GM18867 (cell line): ENCODE results near the gene CYB561.

Experiments
- ATAC-seq: cut with Tn5 transposase; IDR thresholded peaks from one replicate; pipeline ENCODE4 v1.9.1; 2021; ENCODE audit warnings: mild to moderate bottlenecking, moderate library complexity; ENCODE audit not compliant: unreplicated experiment

CYB561 gene

GRCh38 chr17:63436523-63437110 lies 9.5 kb downstream of the CYB561 start:
- ATAC-seq, result no peak

GRCh38 chr17:63435681-63436522 lies 10.2 kb downstream of the CYB561 start:
- ATAC-seq, result no peak

GRCh38 chr17:63434951-63435571 lies 11.0 kb downstream of the CYB561 start:
- ATAC-seq, result no peak

GRCh38 chr17:63433746-63434591 lies 12.1 kb downstream of the CYB561 start:
- ATAC-seq, result no peak

GRCh38 chr17:63431939-63432804 lies 13.9 kb downstream of the CYB561 start:
- ATAC-seq, result no peak

GRCh38 chr17:63431618-63431938 lies 14.5 kb downstream of the CYB561 start:
- ATAC-seq, result no peak

GRCh38 chr17:63430223-63430622 lies 15.9 kb downstream of the CYB561 start:
- no peak for ATAC-seq

GRCh38 chr17:63429766-63430165 lies 16.3 kb downstream of the CYB561 start:
- ATAC-seq, result no peak

- no peak for ATAC-seq
These were observed 19.2 kb downstream of the CYB561 start for GRCh38 chr17:63426917-63427308.

GRCh38 chr17:63426041-63426916 lies 19.8 kb downstream of the CYB561 start:
- no peak for ATAC-seq

GRCh38 chr17:63425483-63425882 lies 20.6 kb downstream of the CYB561 start:
- no peak for ATAC-seq

- no peak for ATAC-seq
These were observed 22.1 kb downstream of the CYB561 start for GRCh38 chr17:63423963-63424362.

GRCh38 chr17:63423251-63423950 lies 22.7 kb downstream of the CYB561 start:
- no peak for ATAC-seq

- no peak for ATAC-seq
These were observed 24.1 kb downstream of the CYB561 start for GRCh38 chr17:63421681-63422645.

- no peak for ATAC-seq
These were observed 25.0 kb downstream of the CYB561 start for GRCh38 chr17:63420868-63421680.

GRCh38 chr17:63419949-63420867 lies 25.9 kb downstream of the CYB561 start:
- no peak for ATAC-seq
